Brain microvascular endothelial cell (primary cell): ENCODE results near the gene TRIM25.

Experiments
- DNase-seq: peaks from one replicate; pipeline ENCODE4 v3.0.0-alpha.2; 2020
- H3K27ac ChIP-seq: fragments of 250-450 bp; sonication (Bioruptor Pico); 2 replicates; pipeline ENCODE4 v1.5.1; 2020; ENCODE audit warnings: mild to moderate bottlenecking, moderate library complexity
- H3K27me3 ChIP-seq: fragments of 250-450 bp; sonication (Bioruptor Pico); replicated peaks from 2 replicates; pipeline ENCODE4 v1.5.1; 2020; ENCODE audit warnings: mild to moderate bottlenecking
- H3K36me3 ChIP-seq: fragments of 250-450 bp; sonication (Bioruptor Pico); replicated peaks from 2 replicates; pipeline ENCODE4 v1.5.1; 2020; ENCODE audit warnings: mild to moderate bottlenecking
- H3K4me3 ChIP-seq: 2 replicates; pipeline ENCODE4 v1.5.1; 2011; ENCODE audit warnings: low read depth, mild to moderate bottlenecking, control low read depth, low read length, moderate library complexity
- CTCF ChIP-seq: IDR thresholded peaks from 2 replicates; pipeline ENCODE4 v1.5.1; 2011; ENCODE audit warnings: low read depth, mild to moderate bottlenecking, moderate library complexity, low read length, control low read depth, inconsistent platforms; ENCODE audit errors: missing control alignments
- in situ Hi-C: cut with HindIII; loops from 2 replicates; pipeline ENCODE4 v1.10.0; 2017; ENCODE audit warnings: low sequenced_read_pairs, low pct_ligation_motif_present

The TRIM25 gene

GRCh38 chr17:56851008-56851407 is 62.8 kb downstream of the TRIM25 start:
- in situ Hi-C loops, result no loop called here
- Histone ChIP-seq H3K36me3 (no peaks in the 10 kb centered on the region), H3K4me3 (no peak overlapping the region), H3K27me3 (no peaks in the 10 kb centered on the region), H3K27ac (no peak overlapping the region)
- TF ChIP-seq CTCF, result no peak
- no peak for DNase-seq

GRCh38 chr17:56850591-56850990 is 63.3 kb downstream of the TRIM25 start:
- DNase-seq, result no peak
- in situ Hi-C loops, result no loop called here

GRCh38 chr17:56849131-56849530 is 64.7 kb downstream of the TRIM25 start:
- Histone ChIP-seq H3K4me3 (no peak overlapping the region), H3K36me3 (no peaks in the 10 kb centered on the region), H3K27me3 (no peaks in the 10 kb centered on the region), H3K27ac (no peak overlapping the region)
- no peak for TF ChIP-seq CTCF
- no peak for DNase-seq
- in situ Hi-C loops, result no loop called here

More at GRCh38 chr17:56850591-56850990, 63.3 kb downstream of the TRIM25 start:
- TF ChIP-seq CTCF, result no peak
- no peak overlapping the region for H3K27ac ChIP-seq
- no peaks in the 10 kb centered on the region for H3K27me3 ChIP-seq
- H3K36me3 ChIP-seq, result no peaks in the 10 kb centered on the region
- no peak overlapping the region for H3K4me3 ChIP-seq

- H3K27ac ChIP-seq, result no peak overlapping the region
- TF ChIP-seq CTCF, result no peak
- H3K36me3 ChIP-seq, result no peaks in the 10 kb centered on the region
- no peaks in the 10 kb centered on the region for H3K27me3 ChIP-seq
- in situ Hi-C loops, result no loop called here
- no peak overlapping the region for H3K4me3 ChIP-seq
- no peak for DNase-seq
Measured at GRCh38 chr17:56847106-56847505, 66.7 kb downstream of the TRIM25 start.

GRCh38 chr17:56845934-56846333 is 67.9 kb downstream of the TRIM25 start:
- in situ Hi-C loops, result no loop called here
- TF ChIP-seq CTCF, result no peak
- Histone ChIP-seq H3K4me3 (no peak overlapping the region), H3K27me3 (no peaks in the 10 kb centered on the region), H3K36me3 (no peaks in the 10 kb centered on the region), H3K27ac (no peak overlapping the region)
- DNase-seq, result no peak

GRCh38 chr17:56842577-56842976 is 71.3 kb downstream of the TRIM25 start:
- Histone ChIP-seq H3K27ac (no peak overlapping the region), H3K27me3 (no peaks in the 10 kb centered on the region), H3K36me3 (no peaks in the 10 kb centered on the region), H3K4me3 (no peak overlapping the region)
- in situ Hi-C loops, result no loop called here
- DNase-seq, result no peak
- TF ChIP-seq CTCF, result no peak
